ENCODE data around the gene BABAM2.
"Not testable (repeated sequence)": the region's sequence is repeated elsewhere in the genome, so short reads cannot be mapped to it uniquely, and the experiment has no call there.

Gene BABAM2

GRCh38 chr2:27881815-27882583 is 8.5 kb upstream of the BABAM2 start:
- peak; percentile 90 for DNase-seq

GRCh38 chr2:27882584-27882922 is 8.0 kb upstream of the BABAM2 start:
- not testable (repeated sequence) for DNase-seq

- DNase-seq: no peak
These were observed 5.9 kb upstream of the BABAM2 start for GRCh38 chr2:27884601-27885000.

GRCh38 chr2:27885234-27885633 is 5.3 kb upstream of the BABAM2 start:
- peak; percentile 76 for DNase-seq

GRCh38 chr2:27885661-27886060 is 4.9 kb upstream of the BABAM2 start:
- DNase-seq: peak; percentile 76

GRCh38 chr2:27886322-27886721 is 4.2 kb upstream of the BABAM2 start:
- DNase-seq: no peak

- DNase-seq: no peak
These were observed 3.4 kb upstream of the BABAM2 start for GRCh38 chr2:27887111-27887510.

GRCh38 chr2:27887830-27888229 is 2.7 kb upstream of the BABAM2 start:
- no peak for DNase-seq

GRCh38 chr2:27888790-27889189 is 1.7 kb upstream of the BABAM2 start:
- peak; percentile 74 for DNase-seq

- DNase-seq: no peak
These were observed 769 bp upstream of the BABAM2 start for GRCh38 chr2:27889774-27890145.

GRCh38 chr2:27890924-27891672 is 569 bp downstream of the BABAM2 start:
- DNase-seq: peak; percentile 40

- peak; percentile 58 for DNase-seq
These were observed 1.2 kb downstream of the BABAM2 start for GRCh38 chr2:27891673-27892105.

- DNase-seq: no peak
These were observed 2.5 kb downstream of the BABAM2 start for GRCh38 chr2:27893006-27893405.

GRCh38 chr2:27897717-27898116 is 7.2 kb downstream of the BABAM2 start:
- no peak for DNase-seq

- no peak for DNase-seq
These were observed 10.7 kb downstream of the BABAM2 start for GRCh38 chr2:27901234-27901633.

GRCh38 chr2:27902098-27902497 is 11.6 kb downstream of the BABAM2 start:
- DNase-seq: no peak

- no peak for DNase-seq
These were observed 12.5 kb downstream of the BABAM2 start for GRCh38 chr2:27903018-27903417.

GRCh38 chr2:27903649-27904404 is 13.3 kb downstream of the BABAM2 start:
- DNase-seq: no peak

GRCh38 chr2:27904405-27904665 is 13.8 kb downstream of the BABAM2 start:
- no peak for DNase-seq

- DNase-seq: no peak
These were observed 15.5 kb downstream of the BABAM2 start for GRCh38 chr2:27906074-27906473.

GRCh38 chr2:27907547-27907946 is 17.0 kb downstream of the BABAM2 start:
- no peak for DNase-seq

- DNase-seq: no peak
These were observed 19.4 kb downstream of the BABAM2 start for GRCh38 chr2:27909901-27910300.

GRCh38 chr2:27911458-27912210 is 21.1 kb downstream of the BABAM2 start:
- DNase-seq: no peak
